Measurements from ENCODE around the gene DPY30.
A peak's percentile ranks its signal among the peaks of the same experiment; 100 is the strongest.

DPY30 gene

GRCh38 chr2:32003791-32004190, 35.8 kb downstream of the DPY30 start:
- H3K4me1 ChIP-seq (ENCODE audit: insufficient read depth, low read length, severe bottlenecking): peaks cover 56% of the 10 kb centered on the region
- H2AFZ ChIP-seq (ENCODE audit: low read length): no peak overlapping the region
- H3F3A ChIP-seq (ENCODE audit: insufficient read depth, low read length): no peaks in the 10 kb centered on the region
- no peaks in the 10 kb centered on the region for H3K27me3 ChIP-seq (ENCODE audit: insufficient read depth, low read length)
- no peaks in the 10 kb centered on the region for H4K20me1 ChIP-seq (ENCODE audit: insufficient read depth, low read length)
- H3K9ac ChIP-seq (ENCODE audit: low read length): no peak overlapping the region
- no peaks in the 10 kb centered on the region for H3K9me3 ChIP-seq (ENCODE audit: low read length)
- peaks cover 92% of the 10 kb centered on the region for H3K79me2 ChIP-seq (ENCODE audit: insufficient read depth, low read length)
- H3K4me3 ChIP-seq (ENCODE audit: low read depth, low read length, poor library complexity, severe bottlenecking): no peak overlapping the region
- peaks cover 13% of the 10 kb centered on the region for H3K36me3 ChIP-seq (ENCODE audit: insufficient read depth, low read length)
- H3K9me2 ChIP-seq (ENCODE audit: low read depth, low read length): no peaks in the 10 kb centered on the region
- H3K4me2 ChIP-seq (ENCODE audit: low read length): no peak overlapping the region
- no peak overlapping the region for H3K27ac ChIP-seq (ENCODE audit: low read depth, low read length, poor library complexity, severe bottlenecking)
- TF ChIP-seq CTCF (IDR thresholded peaks at IDR 0.05; ENCODE audit: low read length) (no peak), EZH2 (IDR thresholded peaks at IDR 0.05; ENCODE audit: borderline replicate concordance, low read length) (no peak)

GRCh38 chr2:32002406-32002805, 37.2 kb downstream of the DPY30 start:
- Histone ChIP-seq H4K20me1 (ENCODE audit: insufficient read depth, low read length) (no peaks in the 10 kb centered on the region), H3K9me3 (ENCODE audit: low read length) (no peaks in the 10 kb centered on the region), H3K9me2 (ENCODE audit: low read depth, low read length) (no peaks in the 10 kb centered on the region), H3F3A (ENCODE audit: insufficient read depth, low read length) (no peaks in the 10 kb centered on the region), H3K27me3 (ENCODE audit: insufficient read depth, low read length) (no peaks in the 10 kb centered on the region), H3K79me2 (ENCODE audit: insufficient read depth, low read length) (peaks cover 92% of the 10 kb centered on the region), H3K4me2 (ENCODE audit: low read length) (no peak overlapping the region), H2AFZ (ENCODE audit: low read length) (no peak overlapping the region), H3K4me1 (ENCODE audit: insufficient read depth, low read length, severe bottlenecking) (peaks cover 56% of the 10 kb centered on the region), H3K4me3 (ENCODE audit: low read depth, low read length, poor library complexity, severe bottlenecking) (no peak overlapping the region), H3K27ac (ENCODE audit: low read depth, low read length, poor library complexity, severe bottlenecking) (no peak overlapping the region), H3K9ac (ENCODE audit: low read length) (no peak overlapping the region), H3K36me3 (ENCODE audit: insufficient read depth, low read length) (peaks cover 13% of the 10 kb centered on the region)
- TF ChIP-seq CTCF (IDR thresholded peaks at IDR 0.05; ENCODE audit: low read length) (no peak), EZH2 (IDR thresholded peaks at IDR 0.05; ENCODE audit: borderline replicate concordance, low read length) (no peak)

GRCh38 chr2:31999438-31999837, 40.2 kb downstream of the DPY30 start:
- H3F3A ChIP-seq (ENCODE audit: insufficient read depth, low read length): no peaks in the 10 kb centered on the region
- H3K9ac ChIP-seq (ENCODE audit: low read length): no peak overlapping the region
- H4K20me1 ChIP-seq (ENCODE audit: insufficient read depth, low read length): no peaks in the 10 kb centered on the region
- peaks cover 91% of the 10 kb centered on the region for H3K79me2 ChIP-seq (ENCODE audit: insufficient read depth, low read length)
- no peak for TF ChIP-seq CTCF (IDR thresholded peaks at IDR 0.05; ENCODE audit: low read length)
- no peak for TF ChIP-seq EZH2 (IDR thresholded peaks at IDR 0.05; ENCODE audit: borderline replicate concordance, low read length)
- H3K27me3 ChIP-seq (ENCODE audit: insufficient read depth, low read length): no peaks in the 10 kb centered on the region
- H3K27ac ChIP-seq (ENCODE audit: low read depth, low read length, poor library complexity, severe bottlenecking): peak overlapping the region; percentile 5
- no peaks in the 10 kb centered on the region for H3K9me3 ChIP-seq (ENCODE audit: low read length)
- peaks cover 53% of the 10 kb centered on the region for H3K4me1 ChIP-seq (ENCODE audit: insufficient read depth, low read length, severe bottlenecking)
- H3K4me2 ChIP-seq (ENCODE audit: low read length): no peak overlapping the region
- no peak overlapping the region for H2AFZ ChIP-seq (ENCODE audit: low read length)
- H3K36me3 ChIP-seq (ENCODE audit: insufficient read depth, low read length): 0 out of 2 replicates have a peak, but pooled peaks cover 2% of the 10 kb centered on the region
- no peak overlapping the region for H3K4me3 ChIP-seq (ENCODE audit: low read depth, low read length, poor library complexity, severe bottlenecking)
- no peaks in the 10 kb centered on the region for H3K9me2 ChIP-seq (ENCODE audit: low read depth, low read length)
